Left lung (tissue), 10 donors: ENCODE data around the gene ANK3. TPM values are rescaled to one million over a fixed set of nuclear protein-coding genes. Genes with fewer than 3 reads are reported as not detected.

Experiments used
- ATAC-seq: fragments of 200-7000 bp; cut with Tn5 transposase; one replicate; pipeline ENCODE4 v1.9.1; 2020; ENCODE audit warnings: moderate library complexity
- DNase-seq, 4 donors: peaks; one replicate each; pipeline ENCODE4 v3.0.0-alpha.2; 2013 to 2020
- H3K27ac ChIP-seq, 2 donors: fragments of 200-600 bp; sonication (generic) in 1 of 2; one replicate each; pipeline versions ENCODE4 v1.5.0 to v1.8.0; 2020 to 2021
- H3K27me3 ChIP-seq, 2 donors: fragments of 200-600 bp; sonication (generic) in 1 of 2; one replicate each; pipeline versions ENCODE4 v1.5.0 to v1.8.0; 2020 to 2021
- H3K36me3 ChIP-seq, 2 donors: fragments of 200-600 bp; sonication (generic) in 1 of 2; one replicate each; pipeline versions ENCODE4 v1.5.0 to v1.8.0; 2020 to 2021
- H3K4me1 ChIP-seq, 2 donors: fragments of 200-600 bp; one replicate each; pipeline ENCODE4 v1.8.0; 2021
- H3K4me3 ChIP-seq, 2 donors: fragments of 200-600 bp; sonication (generic) in 1 of 2; one replicate each; pipeline versions ENCODE4 v1.5.0 to v1.8.0; 2020 to 2021; ENCODE audit warnings: mild to moderate bottlenecking in 1 of 2
- H3K9me3 ChIP-seq, 2 donors: fragments of 200-600 bp; sonication (generic) in 1 of 2; one replicate each; pipeline versions ENCODE4 v1.5.0 to v1.8.0; 2020 to 2021
- intact Hi-C, 2 donors: fragments of 100-400 bp; cut with DNase I; formaldehyde crosslinking; loops; one replicate each; pipeline versions ENCODE4 v1.11.2 to v1.14.2; 2022
- polyA plus RNA-seq, 6 donors: library from polyadenylated mRNA; unstranded; fragments of 120-200 nt; gene quantifications; one replicate each; pipeline ENCODE4 v1.2.1, GENCODE V29; 2013; ENCODE audit not compliant: insufficient read length in 6 of 6
- total RNA-seq, 2 donors: library from RNA; stranded (reverse); fragmentation: NEBNext Ultra II Directional; extraction: Animal tissue kit (Norgen Biotek cat#: 25700); gene quantifications; one replicate each; pipeline ENCODE4 v1.2.1, GENCODE V29; 2021
- TF ChIP-seq, protein P1 (sequence below), 2 donors: fragments of 200-600 bp; sonication (generic) in 1 of 2; IDR thresholded peaks; one replicate each; pipeline versions ENCODE4 v1.5.0 to v1.8.0; 2021; ENCODE audit warnings: antibody characterized with exemption in 2 of 2
- donor health status: DM: no; HTN: yes; CAD: no.
- donor health status: DM: no; HTN: no; CAD: no.

The ANK3 gene
- total and polyA plus RNA-seq, 8 donors, result 22.1 to 74.1 (median 35.1) TPM

DNA sequence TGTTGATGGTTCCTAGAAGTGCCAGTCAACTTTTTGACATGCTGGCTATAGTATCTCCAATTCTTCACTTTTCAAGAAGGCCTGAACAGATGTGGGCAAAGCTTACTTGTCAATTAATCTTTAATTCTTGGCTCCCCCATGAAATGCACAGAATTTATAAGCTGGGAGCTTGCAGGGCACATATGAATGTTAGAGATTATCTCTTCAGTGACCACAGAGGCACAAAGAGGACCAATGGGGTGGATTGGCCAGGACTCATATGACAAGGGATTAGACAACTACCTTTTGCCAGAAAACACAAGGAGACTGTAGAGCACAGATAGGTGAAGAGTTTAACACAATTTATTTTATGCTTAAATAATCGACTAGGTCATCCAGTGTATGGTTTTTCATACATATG is 361.6 kb downstream of the ANK3 start:
- H3K36me3 ChIP-seq, result no peaks in the 10 kb centered on the region
- ATAC-seq, result no peak
- no peak for DNase-seq
- no peaks in the 10 kb centered on the region for H3K9me3 ChIP-seq
- peaks cover 0 to 11% of the 10 kb centered on the region in 2 donors for H3K4me1 ChIP-seq
- no peak overlapping the region for H3K4me3 ChIP-seq
- no peaks in the 10 kb centered on the region for H3K27me3 ChIP-seq
- no peak overlapping the region for H3K27ac ChIP-seq
- TF ChIP-seq, protein P1, sequence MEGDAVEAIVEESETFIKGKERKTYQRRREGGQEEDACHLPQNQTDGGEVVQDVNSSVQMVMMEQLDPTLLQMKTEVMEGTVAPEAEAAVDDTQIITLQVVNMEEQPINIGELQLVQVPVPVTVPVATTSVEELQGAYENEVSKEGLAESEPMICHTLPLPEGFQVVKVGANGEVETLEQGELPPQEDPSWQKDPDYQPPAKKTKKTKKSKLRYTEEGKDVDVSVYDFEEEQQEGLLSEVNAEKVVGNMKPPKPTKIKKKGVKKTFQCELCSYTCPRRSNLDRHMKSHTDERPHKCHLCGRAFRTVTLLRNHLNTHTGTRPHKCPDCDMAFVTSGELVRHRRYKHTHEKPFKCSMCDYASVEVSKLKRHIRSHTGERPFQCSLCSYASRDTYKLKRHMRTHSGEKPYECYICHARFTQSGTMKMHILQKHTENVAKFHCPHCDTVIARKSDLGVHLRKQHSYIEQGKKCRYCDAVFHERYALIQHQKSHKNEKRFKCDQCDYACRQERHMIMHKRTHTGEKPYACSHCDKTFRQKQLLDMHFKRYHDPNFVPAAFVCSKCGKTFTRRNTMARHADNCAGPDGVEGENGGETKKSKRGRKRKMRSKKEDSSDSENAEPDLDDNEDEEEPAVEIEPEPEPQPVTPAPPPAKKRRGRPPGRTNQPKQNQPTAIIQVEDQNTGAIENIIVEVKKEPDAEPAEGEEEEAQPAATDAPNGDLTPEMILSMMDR (IDR thresholded peaks at IDR 0.05), result no peak
- intact Hi-C loops, result no loop called here

DNA sequence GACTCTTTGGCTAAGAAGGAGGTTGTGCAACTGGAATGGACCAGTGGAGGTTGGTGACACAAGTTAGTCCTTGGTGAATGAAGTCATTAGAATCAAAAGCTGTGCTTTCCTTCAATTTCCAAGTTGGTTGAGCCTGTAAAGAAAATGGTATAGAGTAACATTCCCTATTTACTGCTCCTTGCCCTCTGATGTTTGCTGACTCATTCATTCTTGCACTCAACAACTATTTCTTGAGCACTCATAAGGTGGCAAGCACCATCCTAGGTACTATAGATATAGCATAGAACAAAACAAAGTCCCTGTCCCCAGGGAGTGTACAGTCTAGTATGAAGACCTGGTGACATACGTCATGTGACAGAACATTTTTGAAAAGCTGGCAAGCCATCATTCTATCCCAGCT is 364.4 kb downstream of the ANK3 start:
- no peak for ATAC-seq
- H3K27me3 ChIP-seq, result no peaks in the 10 kb centered on the region
- TF ChIP-seq, protein P1 (IDR thresholded peaks at IDR 0.05), result no peak
- H3K4me3 ChIP-seq, result no peak overlapping the region
- no peaks in the 10 kb centered on the region for H3K4me1 ChIP-seq
- H3K27ac ChIP-seq, result no peak overlapping the region
- no peaks in the 10 kb centered on the region for H3K9me3 ChIP-seq
- no peaks in the 10 kb centered on the region for H3K36me3 ChIP-seq
- intact Hi-C loops, result no loop called here
- DNase-seq, result no peak

DNA sequence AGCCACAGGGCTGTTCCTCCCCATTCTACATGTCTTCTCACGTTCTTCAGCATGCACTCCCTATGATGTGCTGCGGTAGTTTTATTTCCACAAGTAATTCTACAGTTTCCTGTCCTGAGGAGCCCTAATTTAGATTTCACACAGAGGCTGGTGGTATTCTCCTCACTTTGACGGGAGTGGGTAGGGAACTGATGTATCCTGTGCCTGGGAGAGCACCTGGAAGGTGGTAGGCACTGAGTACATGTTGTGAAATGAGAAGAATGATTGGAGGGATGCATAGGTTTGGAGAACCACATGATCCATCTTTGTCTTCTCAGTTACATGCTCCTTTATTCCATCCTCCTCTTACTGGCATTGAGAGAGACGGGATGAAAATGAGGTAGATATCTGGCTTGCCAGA is 365.2 kb downstream of the ANK3 start:
- Histone ChIP-seq H3K36me3 (no peaks in the 10 kb centered on the region), H3K27ac (no peak overlapping the region), H3K4me1 (no peaks in the 10 kb centered on the region), H3K27me3 (no peaks in the 10 kb centered on the region), H3K9me3 (no peaks in the 10 kb centered on the region), H3K4me3 (no peak overlapping the region)
- no peak for DNase-seq
- ATAC-seq, result no peak
- TF ChIP-seq, protein P1 (IDR thresholded peaks at IDR 0.05), result no peak
- intact Hi-C loops, result no loop called here

GRCh38 chr10:60023155-60023877 is 366.4 kb downstream of the ANK3 start:
- Histone ChIP-seq H3K4me1 (no peaks in the 10 kb centered on the region), H3K4me3 (no peak overlapping the region), H3K27me3 (no peaks in the 10 kb centered on the region), H3K36me3 (no peaks in the 10 kb centered on the region), H3K9me3 (no peaks in the 10 kb centered on the region), H3K27ac (no peak overlapping the region)
- DNase-seq, result no peak
- no peak for ATAC-seq
- TF ChIP-seq, protein P1 (IDR thresholded peaks at IDR 0.05), result no peak
- intact Hi-C loops, result no loop called here

GRCh38 chr10:60021361-60021760 is 368.3 kb downstream of the ANK3 start:
- no peaks in the 10 kb centered on the region for H3K36me3 ChIP-seq
- no peaks in the 10 kb centered on the region for H3K4me1 ChIP-seq
- H3K4me3 ChIP-seq, result no peak overlapping the region
- intact Hi-C loops, result no loop called here
- H3K9me3 ChIP-seq, result no peaks in the 10 kb centered on the region
- no peak overlapping the region for H3K27ac ChIP-seq
- ATAC-seq, result no peak
- TF ChIP-seq, protein P1 (IDR thresholded peaks at IDR 0.05), result no peak
- DNase-seq, result no peak
- H3K27me3 ChIP-seq, result no peaks in the 10 kb centered on the region
